Endothelial cell (in vitro differentiated cells): ENCODE measurements around the gene ABCC9. TPM values are rescaled to one million over a fixed set of nuclear protein-coding genes. Genes with fewer than 3 reads are reported as not detected.

ENCODE experiments used
- DNase-seq: peaks from one replicate; pipeline ENCODE4 v3.0.0; 2021; ENCODE audit warnings: low spot score
- H3K27ac Mint-ChIP-seq: one replicate; pipeline ENCODE4 v1.8.0; 2021; ENCODE audit warnings: mixed read lengths, inconsistent platforms; ENCODE audit not compliant: unreplicated experiment
- H3K27me3 Mint-ChIP-seq: one replicate; pipeline ENCODE4 v1.8.0; 2021; ENCODE audit warnings: mild to moderate bottlenecking, moderate library complexity, mixed read lengths, inconsistent platforms; ENCODE audit not compliant: unreplicated experiment
- H3K36me3 Mint-ChIP-seq: one replicate; pipeline ENCODE4 v1.8.0; 2021; ENCODE audit warnings: mild to moderate bottlenecking, low read depth, mixed read lengths, inconsistent platforms; ENCODE audit not compliant: unreplicated experiment
- H3K4me1 Mint-ChIP-seq: one replicate; pipeline ENCODE4 v1.8.0; 2021; ENCODE audit warnings: mild to moderate bottlenecking, mixed read lengths, inconsistent platforms; ENCODE audit not compliant: unreplicated experiment
- H3K4me3 Mint-ChIP-seq: one replicate; pipeline ENCODE4 v1.8.0; 2021; ENCODE audit warnings: mild to moderate bottlenecking, mixed read lengths, inconsistent platforms; ENCODE audit not compliant: unreplicated experiment
- H3K9me3 Mint-ChIP-seq: one replicate; pipeline ENCODE4 v1.8.0; 2021; ENCODE audit warnings: mixed read lengths, inconsistent platforms; ENCODE audit not compliant: unreplicated experiment
- CTCF ChIP-seq: fragments of 200-600 bp; sonication (generic); IDR thresholded peaks from one replicate; pipeline ENCODE4 v1.5.0; 2021; ENCODE audit warnings: antibody characterized with exemption; ENCODE audit not compliant: unreplicated experiment
- total RNA-seq: library from RNA; stranded (reverse); fragmentation: NEBNext Ultra II Directional; extraction: Animal tissue kit (Norgen Biotek cat#: 25700); gene quantifications from one replicate; pipeline ENCODE4 v1.2.1, GENCODE V29; 2021; ENCODE audit not compliant: unreplicated experiment

ABCC9 gene
- total RNA-seq, 1 donor from 2014 or later: 1.2 TPM

- H3K36me3 Mint-ChIP-seq: no peaks in the 10 kb centered on the region
- H3K4me3 Mint-ChIP-seq: no peak overlapping the region
- H3K27me3 Mint-ChIP-seq: peaks cover 3% of the 10 kb centered on the region
- no peaks in the 10 kb centered on the region for H3K4me1 Mint-ChIP-seq
- TF ChIP-seq CTCF: no peak
- no peak overlapping the region for H3K27ac Mint-ChIP-seq
- no peaks in the 10 kb centered on the region for H3K9me3 Mint-ChIP-seq
- no peak for DNase-seq
These were observed 7.8 kb upstream of the ABCC9 start for GRCh38 chr12:21949036-21949435.

- no peak for TF ChIP-seq CTCF
- DNase-seq: no peak
- H3K36me3 Mint-ChIP-seq: no peaks in the 10 kb centered on the region
- peaks cover 1% of the 10 kb centered on the region for H3K27me3 Mint-ChIP-seq
- H3K4me3 Mint-ChIP-seq: no peak overlapping the region
- H3K4me1 Mint-ChIP-seq: no peaks in the 10 kb centered on the region
- no peak overlapping the region for H3K27ac Mint-ChIP-seq
- no peaks in the 10 kb centered on the region for H3K9me3 Mint-ChIP-seq
These were observed 5.8 kb upstream of the ABCC9 start for GRCh38 chr12:21946983-21947382.

- no peaks in the 10 kb centered on the region for H3K36me3 Mint-ChIP-seq
- no peak for DNase-seq
- peaks cover 1% of the 10 kb centered on the region for H3K27me3 Mint-ChIP-seq
- H3K4me1 Mint-ChIP-seq: no peaks in the 10 kb centered on the region
- no peak overlapping the region for H3K27ac Mint-ChIP-seq
- no peaks in the 10 kb centered on the region for H3K9me3 Mint-ChIP-seq
- no peak for TF ChIP-seq CTCF
- H3K4me3 Mint-ChIP-seq: no peak overlapping the region
These were observed 3.8 kb upstream of the ABCC9 start for GRCh38 chr12:21945002-21945401.

GRCh38 chr12:21942377-21942703 is 1.1 kb upstream of the ABCC9 start:
- H3K4me1 Mint-ChIP-seq: no peaks in the 10 kb centered on the region
- TF ChIP-seq CTCF: peak; percentile 4
- no peaks in the 10 kb centered on the region for H3K36me3 Mint-ChIP-seq
- H3K27me3 Mint-ChIP-seq: peaks cover 1% of the 10 kb centered on the region
- no peaks in the 10 kb centered on the region for H3K9me3 Mint-ChIP-seq
- H3K4me3 Mint-ChIP-seq: no peak overlapping the region
- no peak for DNase-seq
- no peak overlapping the region for H3K27ac Mint-ChIP-seq

- H3K27ac Mint-ChIP-seq: peak overlapping the region; percentile 67
- TF ChIP-seq CTCF: peak; percentile 34
- H3K4me1 Mint-ChIP-seq: no peaks in the 10 kb centered on the region
- H3K4me3 Mint-ChIP-seq: peak overlapping the region; percentile 91
- DNase-seq: peak; percentile 56
- H3K36me3 Mint-ChIP-seq: no peaks in the 10 kb centered on the region
- H3K9me3 Mint-ChIP-seq: no peaks in the 10 kb centered on the region
- peaks cover 1% of the 10 kb centered on the region for H3K27me3 Mint-ChIP-seq
These were observed 515 bp upstream of the ABCC9 start for GRCh38 chr12:21941506-21942376.
